ENCODE data around the gene KMT2B.

Gene KMT2B

GRCh38 chr19:35718345-35719041, 690 bp downstream of the KMT2B start (continued):
- TF ChIP-seq ZXDB (tag by site-specific recombination; IDR thresholded peaks at IDR 0.05), result peak; percentile 79
- TF ChIP-seq KLF8 (tag by site-specific recombination; IDR thresholded peaks at IDR 0.05), result peak; percentile 61
- peak; percentile 29 for TF ChIP-seq SP3 (tag by site-specific recombination; IDR thresholded peaks at IDR 0.05)
- peak; percentile 78 for TF ChIP-seq ZFP37 (tag by site-specific recombination; IDR thresholded peaks at IDR 0.05)
- 0 out of 2 replicates have a peak, but pooled peaks have one; percentile 43 for TF ChIP-seq ZNF391 (tag by site-specific recombination; IDR thresholded peaks at IDR 0.05; ENCODE audit: borderline replicate concordance, low read depth)
- no peak for TF ChIP-seq GLI4 (tag by site-specific recombination; IDR thresholded peaks at IDR 0.05)
- 0 out of 2 replicates have a peak, but pooled peaks have one; percentile 24 for TF ChIP-seq ZNF138 (tag by site-specific recombination; IDR thresholded peaks at IDR 0.05; ENCODE audit: borderline replicate concordance)
- TF ChIP-seq ZBTB26 (tag by site-specific recombination; optimal IDR thresholded peaks at IDR 0.05), result peak; percentile 65
- TF ChIP-seq ZNF501 (tag by site-specific recombination; IDR thresholded peaks at IDR 0.05), result peak; percentile 53; the same call in 1 of the 2 replicates
- TF ChIP-seq ZBTB17 (tag by site-specific recombination; IDR thresholded peaks at IDR 0.05), result peak; percentile 46; the same call in 1 of the 2 replicates
- no peak for TF ChIP-seq ZFP41 (tag by site-specific recombination; IDR thresholded peaks at IDR 0.05; ENCODE audit: borderline replicate concordance)
- TF ChIP-seq ZBTB7A (tag by site-specific recombination; IDR thresholded peaks at IDR 0.05; ENCODE audit: low read depth), result peak; percentile 61; the same call in 1 of the 2 replicates
- TF ChIP-seq, protein P1, sequence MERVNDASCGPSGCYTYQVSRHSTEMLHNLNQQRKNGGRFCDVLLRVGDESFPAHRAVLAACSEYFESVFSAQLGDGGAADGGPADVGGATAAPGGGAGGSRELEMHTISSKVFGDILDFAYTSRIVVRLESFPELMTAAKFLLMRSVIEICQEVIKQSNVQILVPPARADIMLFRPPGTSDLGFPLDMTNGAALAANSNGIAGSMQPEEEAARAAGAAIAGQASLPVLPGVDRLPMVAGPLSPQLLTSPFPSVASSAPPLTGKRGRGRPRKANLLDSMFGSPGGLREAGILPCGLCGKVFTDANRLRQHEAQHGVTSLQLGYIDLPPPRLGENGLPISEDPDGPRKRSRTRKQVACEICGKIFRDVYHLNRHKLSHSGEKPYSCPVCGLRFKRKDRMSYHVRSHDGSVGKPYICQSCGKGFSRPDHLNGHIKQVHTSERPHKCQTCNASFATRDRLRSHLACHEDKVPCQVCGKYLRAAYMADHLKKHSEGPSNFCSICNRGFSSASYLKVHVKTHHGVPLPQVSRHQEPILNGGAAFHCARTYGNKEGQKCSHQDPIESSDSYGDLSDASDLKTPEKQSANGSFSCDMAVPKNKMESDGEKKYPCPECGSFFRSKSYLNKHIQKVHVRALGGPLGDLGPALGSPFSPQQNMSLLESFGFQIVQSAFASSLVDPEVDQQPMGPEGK (tag by site-specific recombination; IDR thresholded peaks at IDR 0.05), result peak; percentile 52
- TF ChIP-seq, protein P2, sequence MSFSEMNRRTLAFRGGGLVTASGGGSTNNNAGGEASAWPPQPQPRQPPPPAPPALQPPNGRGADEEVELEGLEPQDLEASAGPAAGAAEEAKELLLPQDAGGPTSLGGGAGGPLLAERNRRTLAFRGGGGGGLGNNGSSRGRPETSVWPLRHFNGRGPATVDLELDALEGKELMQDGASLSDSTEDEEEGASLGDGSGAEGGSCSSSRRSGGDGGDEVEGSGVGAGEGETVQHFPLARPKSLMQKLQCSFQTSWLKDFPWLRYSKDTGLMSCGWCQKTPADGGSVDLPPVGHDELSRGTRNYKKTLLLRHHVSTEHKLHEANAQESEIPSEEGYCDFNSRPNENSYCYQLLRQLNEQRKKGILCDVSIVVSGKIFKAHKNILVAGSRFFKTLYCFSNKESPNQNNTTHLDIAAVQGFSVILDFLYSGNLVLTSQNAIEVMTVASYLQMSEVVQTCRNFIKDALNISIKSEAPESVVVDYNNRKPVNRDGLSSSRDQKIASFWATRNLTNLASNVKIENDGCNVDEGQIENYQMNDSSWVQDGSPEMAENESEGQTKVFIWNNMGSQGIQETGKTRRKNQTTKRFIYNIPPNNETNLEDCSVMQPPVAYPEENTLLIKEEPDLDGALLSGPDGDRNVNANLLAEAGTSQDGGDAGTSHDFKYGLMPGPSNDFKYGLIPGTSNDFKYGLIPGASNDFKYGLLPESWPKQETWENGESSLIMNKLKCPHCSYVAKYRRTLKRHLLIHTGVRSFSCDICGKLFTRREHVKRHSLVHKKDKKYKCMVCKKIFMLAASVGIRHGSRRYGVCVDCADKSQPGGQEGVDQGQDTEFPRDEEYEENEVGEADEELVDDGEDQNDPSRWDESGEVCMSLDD (tag by site-specific recombination; IDR thresholded peaks at IDR 0.05), result 0 out of 2 replicates have a peak, but pooled peaks have one; percentile 13
- TF ChIP-seq ZBTB48 (tag by site-specific recombination; IDR thresholded peaks at IDR 0.05), result peak; percentile 22; the same call in 1 of the 2 replicates
- TF ChIP-seq ZNF2 (tag by site-specific recombination; IDR thresholded peaks at IDR 0.05), result peak; percentile 34; the same call in 1 of the 2 replicates

DNA sequence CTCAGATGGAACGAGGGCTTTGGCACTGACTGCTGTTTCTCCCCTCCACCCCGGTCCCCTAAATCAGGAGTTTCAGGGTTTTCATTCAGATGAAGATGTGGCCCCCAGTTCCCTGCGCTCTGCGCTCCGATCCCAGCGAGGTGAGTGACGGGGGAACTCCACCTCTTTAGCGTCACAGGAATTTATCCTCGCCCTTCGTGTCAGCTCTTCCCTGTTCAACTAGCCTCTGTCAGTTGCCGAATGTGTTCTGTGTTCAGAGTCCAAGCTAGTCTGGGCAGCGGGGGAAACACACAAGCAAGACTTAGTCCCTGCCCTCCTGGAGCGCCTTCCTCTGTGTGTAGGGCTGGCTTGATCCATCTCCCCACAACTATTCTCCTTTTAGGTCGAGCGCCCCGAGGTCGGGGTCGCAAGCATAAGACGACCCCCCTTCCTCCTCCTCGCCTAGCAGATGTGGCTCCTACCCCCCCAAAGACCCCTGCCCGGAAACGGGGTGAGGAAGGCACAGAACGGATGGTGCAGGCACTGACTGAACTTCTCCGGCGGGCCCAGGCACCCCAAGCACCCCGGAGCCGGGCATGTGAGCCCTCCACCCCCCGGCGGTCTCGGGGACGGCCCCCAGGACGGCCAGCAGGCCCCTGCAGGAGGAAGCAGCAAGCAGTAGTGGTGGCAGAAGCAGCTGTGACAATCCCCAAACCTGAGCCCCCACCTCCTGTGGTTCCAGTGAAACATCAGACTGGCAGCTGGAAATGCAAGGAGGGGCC, 1.8 kb downstream of the KMT2B start:
- Histone ChIP-seq H3K36me3 (ENCODE audit: control insufficient read depth in 2 of 2, insufficient read depth in 1 of 2, low read length in 2 of 2) (peaks cover 51 to 53% of the 10 kb centered on the region in 2 experiments), H3K27ac (ENCODE audit: extremely low read depth, low read depth, low read length) (peak overlapping the region; percentile 93), H3K4me1 (ENCODE audit: control insufficient read depth, insufficient read depth, low read length) (peaks cover 23% of the 10 kb centered on the region), H3K9me3 (ENCODE audit: control insufficient read depth, insufficient read depth, low read depth, low read length) (no peaks in the 10 kb centered on the region), H3K4me3 (ENCODE audit: low read depth, low read length) (no peak overlapping the region)
- ChIA-PET CTCF (interaction anchor here (0.5 to 1.3 kb wide), 7 partner anchors 8 to 213 kb away, joined by 3 to 12 read pairs (median 4); no protein-coding TSS in a partner anchor), POLR2A (interaction anchor here (0.6 to 13.6 kb wide), 10 partner anchors 8 to 76 kb away, joined by 3 to 204 read pairs (median 8); partner anchors contain the start of genes COX6B1, HSPB6, LIN37 and PSENEN)
- TF ChIP-seq ZNF792 (tag by site-specific recombination; IDR thresholded peaks at IDR 0.05) (no peak), ZNF423 (tag by site-specific recombination; IDR thresholded peaks at IDR 0.05) (no peak), GLIS2 (tag by site-specific recombination; IDR thresholded peaks at IDR 0.05) (peak; percentile 31; the same call in 1 of the 2 replicates), ZNF10 (tag by site-specific recombination; IDR thresholded peaks at IDR 0.05) (no peak), ZNF2 (tag by site-specific recombination; IDR thresholded peaks at IDR 0.05) (no peak), ZNF174 (tag by site-specific recombination; IDR thresholded peaks at IDR 0.05) (no peak), ZNF133 (tag by site-specific recombination; IDR thresholded peaks at IDR 0.05) (no peak), ZNF830 (tag by site-specific recombination; IDR thresholded peaks at IDR 0.05; ENCODE audit: low read depth) (no peak)
- TF ChIP-seq, protein P3, sequence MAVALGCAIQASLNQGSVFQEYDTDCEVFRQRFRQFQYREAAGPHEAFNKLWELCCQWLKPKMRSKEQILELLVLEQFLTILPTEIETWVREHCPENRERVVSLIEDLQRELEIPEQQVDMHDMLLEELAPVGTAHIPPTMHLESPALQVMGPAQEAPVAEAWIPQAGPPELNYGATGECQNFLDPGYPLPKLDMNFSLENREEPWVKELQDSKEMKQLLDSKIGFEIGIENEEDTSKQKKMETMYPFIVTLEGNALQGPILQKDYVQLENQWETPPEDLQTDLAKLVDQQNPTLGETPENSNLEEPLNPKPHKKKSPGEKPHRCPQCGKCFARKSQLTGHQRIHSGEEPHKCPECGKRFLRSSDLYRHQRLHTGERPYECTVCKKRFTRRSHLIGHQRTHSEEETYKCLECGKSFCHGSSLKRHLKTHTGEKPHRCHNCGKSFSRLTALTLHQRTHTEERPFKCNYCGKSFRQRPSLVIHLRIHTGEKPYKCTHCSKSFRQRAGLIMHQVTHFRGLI (tag by site-specific recombination; IDR thresholded peaks at IDR 0.05), result no peak
- TF ChIP-seq, protein P2 (tag by site-specific recombination; IDR thresholded peaks at IDR 0.05), result 0 out of 2 replicates have a peak, but pooled peaks have one; percentile 2
